Nucleus accumbens (tissue), 56 donors: ENCODE measurements around the gene ST6GAL1.
A peak's percentile ranks its signal among the peaks of the same experiment; 100 is the strongest.
"Not testable (repeated sequence)": the region's sequence is repeated elsewhere in the genome, so short reads cannot be mapped to it uniquely, and the experiment has no call there.

Experiments used
- DNase-seq, 56 donors: peaks; one replicate each; lab custom pipeline; 2025; lab: John Stamatoyannopoulos, UW

ST6GAL1 gene

DNA sequence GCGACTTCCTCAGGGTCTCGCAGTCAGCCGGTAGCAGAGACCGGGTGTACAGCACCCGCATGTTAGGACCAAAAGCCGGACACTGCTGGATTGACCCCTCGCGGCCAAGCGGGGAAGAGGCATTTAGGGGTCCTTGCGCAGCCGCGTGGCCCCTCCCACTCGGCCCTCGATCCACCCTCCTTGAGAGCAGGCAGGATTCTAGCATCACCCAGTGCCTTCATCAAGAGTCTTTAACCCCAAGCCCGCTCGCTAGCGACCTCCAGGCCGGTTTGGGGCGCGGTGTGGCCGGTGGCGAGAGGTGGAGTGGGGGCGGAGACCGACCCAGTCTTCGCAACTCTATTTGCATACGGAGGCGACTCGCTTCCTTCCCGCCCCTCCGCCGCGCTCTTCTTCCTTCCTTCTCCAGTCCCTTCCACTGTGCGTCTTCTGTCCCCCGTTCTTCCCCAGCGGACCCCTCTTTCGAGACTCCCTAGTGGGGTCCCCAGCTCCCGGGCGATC lies at the start of gene ST6GAL1:
Gene ST6GAL1 (plus strand): TSS at position 384 of the 498 bp plus-strand sequence. CDS start 112,178 bp downstream, outside the sequence.
- peak in 34 of 56 donors; percentile 15 to 72 (median 36) for DNase-seq

DNA sequence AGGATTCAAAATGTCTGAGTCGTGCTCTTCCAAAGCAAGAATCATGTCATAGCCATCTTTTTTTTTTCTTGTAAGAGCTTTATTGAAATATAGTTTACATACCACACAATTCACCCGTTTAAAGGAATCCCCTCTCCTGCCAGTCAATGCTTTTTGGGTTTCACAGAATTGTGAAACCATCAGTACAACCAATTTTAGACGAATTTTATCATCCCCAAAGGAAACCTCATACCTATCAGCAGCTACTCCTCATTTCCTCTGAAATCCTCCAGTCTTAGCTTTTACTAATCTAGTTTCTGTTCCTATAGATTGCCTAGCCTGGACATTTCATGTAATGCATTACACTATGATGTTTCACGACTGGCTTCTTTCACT lies 48.2 kb upstream of the ST6GAL1 start:
- no peak for DNase-seq

- DNase-seq, result peak in 2 of 56 donors; percentile 8 to 17
These were observed 47.2 kb upstream of the ST6GAL1 start for GRCh38 chr3:186882881-186883685.

GRCh38 chr3:186883686-186884058 lies 46.7 kb upstream of the ST6GAL1 start:
- no peak for DNase-seq

- not testable (repeated sequence) for DNase-seq
These were observed 45.5 kb upstream of the ST6GAL1 start for GRCh38 chr3:186884868-186885267.

- no peak for DNase-seq
These were observed 43.9 kb upstream of the ST6GAL1 start for GRCh38 chr3:186886202-186886981.

GRCh38 chr3:186887507-186887938 lies 42.8 kb upstream of the ST6GAL1 start:
- not testable (repeated sequence) for DNase-seq

GRCh38 chr3:186888569-186888968 lies 41.8 kb upstream of the ST6GAL1 start:
- no peak for DNase-seq

DNA sequence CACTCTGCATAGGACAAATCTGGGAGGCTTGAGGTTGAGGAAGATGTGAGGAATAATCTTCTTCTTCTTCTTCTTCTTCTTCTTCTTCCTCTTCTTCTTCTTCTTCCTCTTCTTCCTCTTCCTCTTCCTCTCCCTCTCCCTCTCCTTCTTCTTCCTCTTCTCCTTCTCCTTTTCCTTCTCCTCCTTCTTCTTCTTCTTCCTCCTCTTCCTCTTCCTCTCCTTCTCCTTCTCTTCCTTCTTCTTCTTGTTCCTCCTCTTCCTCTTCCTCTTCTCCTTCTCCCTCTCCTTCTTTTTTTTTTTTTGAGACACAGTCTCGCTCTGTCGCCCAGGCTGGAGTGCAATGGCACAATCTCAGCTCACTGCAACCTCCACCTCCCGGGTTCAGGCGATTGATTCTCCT lies 40.6 kb upstream of the ST6GAL1 start:
- not testable (repeated sequence) for DNase-seq

GRCh38 chr3:186890911-186891310 lies 39.4 kb upstream of the ST6GAL1 start:
- no peak for DNase-seq

DNA sequence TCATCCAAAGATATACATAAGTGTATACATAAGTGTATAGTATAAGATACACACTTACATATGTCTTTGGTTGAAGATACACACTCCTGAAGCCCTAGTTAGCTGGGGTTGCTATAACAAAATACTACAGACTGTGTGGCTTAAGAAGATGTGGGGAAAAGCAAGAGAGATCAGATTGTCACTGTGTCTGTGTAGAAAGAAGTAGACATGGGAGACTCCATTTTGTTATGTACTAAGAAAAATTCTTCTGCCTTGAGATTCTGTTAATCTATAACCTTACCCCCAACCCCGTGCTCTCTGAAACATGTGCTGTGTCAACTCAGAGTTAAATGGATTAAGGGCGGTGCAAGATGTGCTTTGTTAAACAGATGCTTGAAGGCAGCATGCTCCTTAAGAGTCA lies 37.3 kb upstream of the ST6GAL1 start:
- DNase-seq, result not testable (repeated sequence)

DNA sequence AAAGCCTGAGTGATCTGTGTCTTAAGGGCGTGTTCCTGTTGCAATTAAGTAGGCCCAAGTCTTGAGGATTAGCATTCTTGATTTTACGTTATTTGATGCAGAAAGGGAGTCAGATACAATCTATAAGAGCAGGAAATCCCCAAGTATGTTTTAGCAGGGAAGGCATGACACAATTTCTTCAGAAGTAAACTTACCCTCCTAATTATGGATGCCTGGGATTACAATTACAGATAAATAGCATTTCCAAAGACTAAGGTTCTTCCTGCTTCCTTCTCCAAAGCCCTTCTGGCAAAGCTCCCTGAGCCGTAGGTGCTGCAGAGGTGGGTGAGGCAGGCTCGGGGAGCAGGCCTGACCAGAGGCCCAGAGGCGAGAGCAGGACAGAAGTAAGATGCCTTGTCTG lies 34.9 kb upstream of the ST6GAL1 start:
- no peak for DNase-seq

DNA sequence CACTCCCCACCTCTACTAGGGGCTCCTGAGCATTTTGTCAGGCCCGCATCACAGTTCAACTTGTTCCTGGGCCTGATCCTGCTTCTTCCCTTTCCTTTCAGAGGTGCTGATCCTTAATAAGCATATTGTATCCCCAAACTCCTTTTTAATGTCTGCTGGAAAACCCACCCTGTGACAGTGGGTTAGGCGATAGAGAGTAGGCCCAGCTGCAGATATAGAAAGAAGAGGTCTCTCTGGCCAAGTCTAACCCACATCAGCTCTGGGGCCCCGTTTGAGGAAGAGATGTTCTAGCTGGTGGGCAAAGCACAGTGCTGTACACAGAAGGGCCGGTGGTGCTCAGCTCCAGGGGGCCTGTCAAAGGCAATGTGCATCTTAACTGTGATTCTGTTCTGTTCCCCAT lies 34.3 kb upstream of the ST6GAL1 start:
- no peak for DNase-seq

DNA sequence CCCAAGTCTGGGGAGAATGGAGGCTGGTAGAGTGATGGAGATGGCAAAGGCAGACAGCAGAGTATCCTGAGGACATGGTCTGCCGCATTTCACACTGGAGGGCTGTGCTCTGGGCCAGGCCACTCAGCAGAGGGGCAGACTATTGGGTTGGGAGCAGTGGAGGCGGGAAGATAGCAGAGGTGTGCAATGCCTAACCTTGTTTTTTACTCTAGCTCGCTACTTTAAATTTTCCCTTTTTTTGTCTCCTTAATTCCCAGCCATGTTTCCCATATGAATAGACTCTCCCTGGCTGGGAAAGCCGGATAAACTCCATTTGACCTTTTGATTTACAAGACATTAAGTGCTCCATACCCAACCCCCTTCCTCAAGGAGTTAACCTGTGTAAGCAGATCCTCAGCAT lies 33.5 kb upstream of the ST6GAL1 start:
- no peak for DNase-seq

GRCh38 chr3:186901135-186901734 lies 29.1 kb upstream of the ST6GAL1 start:
- DNase-seq, result no peak

- DNase-seq, result no peak
These were observed 28.2 kb upstream of the ST6GAL1 start for GRCh38 chr3:186902154-186902553.

DNA sequence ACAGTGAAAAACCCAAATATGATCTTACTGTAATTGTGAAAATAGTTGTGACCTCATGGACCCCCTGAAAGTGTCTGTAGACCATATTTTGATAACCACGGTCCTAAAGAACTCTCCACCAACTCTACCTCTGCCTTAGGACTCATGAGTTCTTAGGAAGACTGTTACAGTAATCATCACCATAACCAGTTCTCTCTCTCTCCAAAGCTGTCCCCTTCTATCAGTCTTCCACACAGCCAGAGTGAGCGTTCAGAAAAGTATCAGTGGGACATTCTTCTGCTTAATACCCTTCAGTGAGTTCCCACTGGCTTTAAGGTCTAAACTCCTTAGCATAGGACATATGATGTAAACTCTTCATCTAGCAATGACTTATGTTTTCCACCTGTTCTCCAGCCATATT lies 27.6 kb upstream of the ST6GAL1 start:
- DNase-seq, result no peak

DNA sequence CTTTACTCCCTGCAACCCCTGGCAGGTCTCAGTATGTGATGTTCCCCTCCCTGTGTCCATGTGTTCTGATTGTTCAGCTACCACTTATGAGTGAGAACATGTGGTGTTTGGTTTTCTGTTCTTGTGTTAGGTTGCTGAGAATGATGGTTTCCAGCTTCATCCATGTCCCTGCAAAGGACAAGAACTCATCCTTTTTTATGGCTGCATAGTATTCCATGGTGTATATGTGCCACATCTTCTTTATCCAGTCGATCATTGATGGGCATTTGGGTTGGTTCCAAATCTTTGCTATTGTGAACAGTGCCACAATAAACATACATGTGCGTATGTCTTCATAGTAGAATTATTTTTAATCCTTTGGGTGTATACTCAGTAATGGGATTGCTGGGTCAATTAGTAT lies 26.6 kb upstream of the ST6GAL1 start:
- DNase-seq, result not testable (repeated sequence)

DNA sequence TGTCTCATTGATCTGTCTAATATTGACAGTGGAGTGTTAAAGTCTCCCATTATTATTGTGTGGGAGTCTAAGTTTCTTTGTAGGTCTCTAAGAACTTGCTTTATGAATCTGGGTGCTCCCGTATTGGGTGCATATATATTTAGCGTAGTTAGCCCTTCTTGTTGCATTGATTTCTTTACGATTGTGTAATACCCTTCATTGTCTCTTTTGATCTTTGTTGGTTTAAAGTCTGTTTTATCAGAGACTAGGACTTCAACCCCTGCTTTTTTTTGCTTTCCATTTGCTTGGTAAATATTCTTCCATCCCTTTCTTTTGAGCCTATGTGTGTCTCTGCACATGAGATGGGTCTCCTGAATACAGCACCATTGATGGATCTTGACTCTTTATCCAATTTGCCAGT lies 23.3 kb upstream of the ST6GAL1 start:
- DNase-seq, result not testable (repeated sequence)

- DNase-seq, result no peak
These were observed 21.1 kb upstream of the ST6GAL1 start for GRCh38 chr3:186909078-186909853.
